Measurements from ENCODE around the gene DEGS1.
A peak's percentile ranks its signal among the peaks of the same experiment; 100 is the strongest.

The DEGS1 gene

DNA sequence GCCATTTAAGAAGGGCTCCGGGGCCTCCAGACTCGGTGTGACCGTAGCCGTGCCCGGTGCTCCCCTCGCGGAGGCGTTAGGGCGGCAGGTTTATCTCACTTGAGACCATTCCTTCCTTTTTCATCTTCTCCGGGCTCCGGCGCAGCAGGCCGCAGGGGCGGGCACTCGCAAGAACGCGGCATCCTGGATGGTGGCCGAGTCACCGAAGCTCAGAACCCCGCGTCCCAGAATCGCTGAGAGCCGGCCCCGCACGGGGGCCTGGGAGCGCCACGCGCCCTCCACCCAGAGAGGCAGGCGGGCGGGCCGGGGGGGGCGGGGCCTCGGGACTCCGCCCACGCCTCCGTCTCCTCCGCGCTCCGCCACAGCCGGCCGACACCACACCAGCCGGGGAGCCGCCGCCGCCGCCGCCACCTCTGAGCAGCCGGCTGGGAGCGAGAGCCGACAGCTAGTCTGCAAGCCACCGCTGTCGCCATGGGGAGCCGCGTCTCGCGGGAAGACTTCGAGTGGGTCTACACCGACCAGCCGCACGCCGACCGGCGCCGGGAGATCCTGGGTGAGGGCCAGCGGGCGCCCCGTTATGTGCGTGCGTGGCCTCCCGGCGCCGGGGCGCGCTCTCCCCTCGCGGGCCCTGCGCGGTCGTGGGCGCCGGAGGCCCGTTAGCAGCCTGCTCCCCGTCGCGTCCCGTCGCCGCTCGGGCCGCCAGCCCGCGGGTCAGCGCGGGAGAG lies at the start of gene DEGS1:
Gene DEGS1 (plus strand): TSS at position 375 of the 725 bp plus-strand sequence. CDS start 97 bp downstream, at position 472.
- DNase-seq = peak; percentile 80

DNA sequence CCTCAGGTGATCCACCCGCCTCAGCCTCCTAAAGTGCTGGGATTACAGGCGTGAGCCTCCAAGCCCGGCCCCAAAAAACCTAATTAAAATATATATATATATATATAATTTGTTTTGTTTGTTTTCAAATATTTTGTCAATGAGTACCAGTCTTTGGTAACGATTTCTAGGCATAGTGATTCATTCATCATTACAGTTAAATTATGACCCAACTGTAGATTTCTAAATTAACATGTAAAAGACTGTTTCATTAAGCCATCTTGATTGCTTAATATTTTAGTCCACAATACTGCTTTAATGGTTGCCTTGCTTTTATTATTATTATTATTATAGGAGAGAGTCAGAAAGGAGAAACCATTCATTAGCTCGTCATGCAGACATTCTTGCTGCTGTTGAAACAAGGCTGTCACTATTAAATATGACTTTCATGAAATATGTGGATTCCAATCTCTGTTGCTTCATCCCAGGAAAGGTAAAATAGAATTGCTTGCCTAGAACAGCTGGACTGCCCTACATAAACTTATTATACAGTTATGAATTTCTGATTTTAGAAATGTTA lies 49.2 kb upstream of the DEGS1 start:
- DNase-seq = no peak

- DNase-seq = no peak
Observed at GRCh38 chr1:224137518-224137917, 45.5 kb upstream of the DEGS1 start.

- DNase-seq = no peak
Observed at GRCh38 chr1:224138198-224138597, 44.8 kb upstream of the DEGS1 start.

DNA sequence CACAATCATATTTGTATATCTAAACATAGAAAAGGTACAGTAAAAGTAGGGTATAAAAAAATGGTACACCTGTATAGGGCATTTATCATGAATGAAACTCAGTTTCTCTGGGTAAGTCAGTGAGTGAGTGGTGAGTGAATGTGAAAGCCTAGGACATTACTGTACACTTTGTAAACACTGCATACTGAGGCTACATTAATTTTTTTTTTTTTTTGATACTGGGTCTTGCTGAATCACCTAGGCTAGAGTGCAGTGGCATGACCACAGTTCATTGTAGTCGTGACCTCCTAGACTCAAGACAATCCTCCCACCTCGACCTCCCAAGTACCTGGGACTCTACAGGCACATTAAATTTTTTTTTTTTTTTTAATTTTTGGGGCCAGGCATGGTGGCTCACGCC lies 41.3 kb upstream of the DEGS1 start:
- no peak for DNase-seq

DNA sequence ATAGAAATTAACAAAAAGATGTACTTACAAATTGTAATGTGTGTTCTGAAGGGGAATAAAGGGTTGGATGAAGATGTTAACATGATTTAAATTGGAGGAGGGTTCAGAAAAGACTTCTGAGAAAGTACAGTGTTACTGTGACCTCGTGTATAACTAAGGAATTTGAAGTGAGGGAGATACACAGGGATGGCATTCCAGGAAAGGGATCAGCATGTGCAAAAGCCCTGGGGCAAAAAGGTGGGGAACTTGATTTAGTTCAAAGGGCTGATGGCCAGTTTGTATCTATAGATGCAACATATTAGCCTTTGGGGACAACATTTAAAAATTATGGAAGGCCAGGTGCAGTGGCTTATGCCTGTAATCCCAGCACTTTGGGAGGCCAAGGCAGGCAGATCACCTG lies 33.3 kb upstream of the DEGS1 start:
- no peak for DNase-seq

DNA sequence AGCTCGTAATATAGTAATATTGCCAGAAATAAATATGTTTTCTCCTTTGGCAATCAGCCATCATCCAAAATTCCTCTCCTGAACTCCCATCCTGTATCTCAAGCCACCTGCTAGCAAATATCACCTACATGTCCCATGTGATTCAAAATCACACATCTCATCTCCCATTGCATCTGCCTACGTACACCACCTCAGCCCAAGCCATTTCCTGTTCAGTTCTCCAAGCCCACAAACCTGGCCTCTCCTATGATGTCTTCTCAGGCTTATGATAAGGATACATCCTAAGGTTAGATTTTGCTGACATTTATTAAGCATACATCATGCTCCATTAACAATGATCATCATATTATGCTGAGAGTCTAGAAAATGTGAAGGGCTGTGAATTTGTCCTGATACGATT lies 31.9 kb upstream of the DEGS1 start:
- no peak for DNase-seq

DNA sequence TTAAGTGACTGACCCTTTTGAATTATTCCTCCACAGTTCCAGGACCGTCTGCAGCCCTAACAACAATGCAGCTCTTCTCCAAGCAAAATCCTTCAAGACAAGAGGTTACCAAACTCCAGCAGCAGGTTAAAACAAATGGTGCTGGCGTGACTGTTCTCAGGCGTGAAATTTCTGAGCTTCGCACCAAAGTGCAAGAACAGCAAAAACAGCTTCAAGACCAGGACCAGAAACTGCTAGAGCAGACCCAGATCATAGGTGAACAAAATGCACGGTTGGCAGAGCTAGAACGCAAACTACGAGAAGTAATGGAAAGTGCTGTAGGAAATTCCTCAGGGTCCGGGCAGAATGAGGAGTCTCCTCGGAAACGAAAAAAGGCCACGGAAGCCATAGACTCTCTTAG lies 25.7 kb upstream of the DEGS1 start:
- DNase-seq = no peak

- no peak for DNase-seq
Observed at GRCh38 chr1:224159541-224159940, 23.5 kb upstream of the DEGS1 start.

DNA sequence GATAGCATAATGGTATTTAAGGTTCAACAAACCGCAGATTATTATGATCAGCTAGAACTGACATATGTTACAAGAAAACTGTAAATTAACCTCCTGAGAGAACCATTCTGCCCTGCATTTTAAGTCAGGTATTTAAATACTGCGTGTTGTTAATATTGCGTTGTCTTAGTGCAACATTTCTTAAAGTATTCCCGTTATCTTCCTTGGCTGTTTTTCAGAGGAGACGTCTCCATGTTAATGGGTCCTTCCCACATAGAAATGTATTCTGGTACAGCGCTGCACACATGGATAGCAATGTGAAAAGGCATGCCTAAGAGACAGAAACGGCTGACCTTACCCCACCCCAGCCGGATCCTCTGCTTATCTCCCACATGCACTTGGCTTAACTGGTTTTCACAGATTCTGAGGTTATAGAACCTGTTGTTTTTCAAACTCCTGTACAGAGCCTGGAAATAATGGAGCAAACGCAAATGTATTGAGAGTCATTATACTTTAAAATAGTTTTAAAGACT lies 22.8 kb upstream of the DEGS1 start:
- DNase-seq = no peak

- no peak for DNase-seq
Observed at GRCh38 chr1:224162768-224163167, 20.3 kb upstream of the DEGS1 start.

- DNase-seq = no peak
Observed at GRCh38 chr1:224163311-224163710, 19.7 kb upstream of the DEGS1 start.

DNA sequence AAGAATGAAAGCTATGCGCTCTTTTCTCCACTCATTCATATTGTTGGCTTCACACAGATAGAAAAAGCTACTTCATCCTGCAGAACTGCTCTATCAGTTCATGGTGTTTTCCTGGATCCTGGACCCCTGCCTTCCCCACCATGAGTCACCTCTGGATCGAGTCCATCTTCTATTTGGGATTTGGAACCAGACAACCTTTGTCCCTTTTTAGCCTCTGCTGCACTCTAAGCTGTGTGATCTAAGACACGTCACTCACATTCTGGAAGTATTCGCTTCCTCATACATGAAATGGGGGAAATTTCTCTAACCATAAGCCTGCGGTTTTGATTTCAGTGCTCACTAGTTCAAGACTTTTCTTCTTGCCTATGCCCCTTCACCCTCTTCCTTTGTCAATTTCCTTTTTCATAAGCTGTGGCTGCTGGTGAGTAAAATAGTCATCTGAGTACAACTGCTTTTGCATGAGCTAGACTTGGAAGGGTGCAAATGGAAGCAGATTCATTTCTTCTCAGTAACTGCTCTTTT lies 14.1 kb upstream of the DEGS1 start:
- no peak for DNase-seq

- DNase-seq = no peak
Observed at GRCh38 chr1:224169718-224170270, 13.2 kb upstream of the DEGS1 start.

GRCh38 chr1:224170343-224170742 lies 12.7 kb upstream of the DEGS1 start:
- DNase-seq = no peak

- DNase-seq = no peak
Observed at GRCh38 chr1:224170748-224171478, 12.1 kb upstream of the DEGS1 start.

DNA sequence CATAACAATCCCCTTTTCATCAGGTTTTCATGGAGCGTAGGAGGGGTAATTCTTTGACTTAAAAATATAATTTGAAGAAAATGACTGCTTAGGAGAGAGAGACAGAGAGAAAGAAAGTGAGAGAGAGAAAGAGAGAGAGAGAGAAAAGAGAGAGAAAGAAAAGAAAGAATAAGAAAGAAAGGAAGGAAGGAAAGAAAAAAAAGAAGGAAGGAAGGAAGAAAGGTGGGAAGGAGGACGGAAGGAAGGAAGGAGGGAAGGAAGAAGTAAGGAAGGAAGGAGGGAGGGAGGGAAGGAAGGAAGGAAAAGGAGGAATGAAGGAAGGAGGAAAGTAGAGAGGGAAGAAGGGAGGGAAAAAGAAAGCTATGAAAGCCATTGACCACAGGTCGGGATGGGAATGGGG lies 10.8 kb upstream of the DEGS1 start:
- DNase-seq = no peak

GRCh38 chr1:224173523-224173922 lies 9.5 kb upstream of the DEGS1 start:
- no peak for DNase-seq

GRCh38 chr1:224175617-224176016 lies 7.4 kb upstream of the DEGS1 start:
- DNase-seq = peak in 1 of 2 experiments; percentile 29

GRCh38 chr1:224177356-224177999 lies 5.6 kb upstream of the DEGS1 start:
- no peak for DNase-seq

GRCh38 chr1:224178894-224179293 lies 4.1 kb upstream of the DEGS1 start:
- no peak for DNase-seq

- DNase-seq = no peak
Observed at GRCh38 chr1:224180783-224181452, 2.1 kb upstream of the DEGS1 start.
